Neural progenitor cell (in vitro differentiated cells): ENCODE data around the gene GEMIN5. TPM values are rescaled to one million over a fixed set of nuclear protein-coding genes. Genes with fewer than 3 reads are reported as not detected.
A peak's percentile ranks its signal among the peaks of the same experiment; 100 is the strongest.

ENCODE experiments used
- DNase-seq: peaks from one replicate; pipeline ENCODE4 v3.0.0-alpha.2; 2016; ENCODE audit warnings: low spot score
- H2AFZ ChIP-seq: fragments of 200-600 bp; sonication (generic); replicated peaks from 2 replicates; pipeline ENCODE4 v1.6.1; 2016; ENCODE audit warnings: antibody characterized with exemption
- H3F3A ChIP-seq: fragments of 200-600 bp; sonication (generic); 2 replicates; pipeline ENCODE4 v1.6.1; 2016; ENCODE audit warnings: antibody characterized with exemption, low read depth
- H3K27ac ChIP-seq: fragments of 200-600 bp; sonication (generic); 2 replicates; pipeline ENCODE4 v1.5.1; 2016; ENCODE audit warnings: mild to moderate bottlenecking
- H3K27me3 ChIP-seq: fragments of 200-600 bp; sonication (generic); 2 replicates; pipeline ENCODE4 v1.6.1; 2016; ENCODE audit warnings: mild to moderate bottlenecking, moderate library complexity
- H3K36me3 ChIP-seq: fragments of 200-600 bp; sonication (generic); 2 replicates; pipeline ENCODE4 v1.5.1; 2016
- H3K4me1 ChIP-seq: fragments of 200-600 bp; sonication (generic); 2 replicates; pipeline ENCODE4 v1.6.1; 2016; ENCODE audit warnings: mixed run types
- H3K4me2 ChIP-seq: fragments of 200-600 bp; sonication (generic); 2 replicates; pipeline ENCODE4 v1.6.1; 2016
- H3K4me3 ChIP-seq: fragments of 200-600 bp; sonication (generic); 2 replicates; pipeline ENCODE4 v1.5.1; 2016
- H3K79me2 ChIP-seq: fragments of 200-600 bp; sonication (generic); 2 replicates; pipeline ENCODE4 v1.6.1; 2016; ENCODE audit warnings: low read depth
- H3K9ac ChIP-seq: fragments of 200-600 bp; sonication (generic); 2 replicates; pipeline ENCODE4 v1.6.1; 2016
- H3K9me3 ChIP-seq: fragments of 200-600 bp; sonication (generic); 2 replicates; pipeline ENCODE4 v1.5.1; 2016; ENCODE audit warnings: low read depth
- H4K20me1 ChIP-seq: fragments of 200-600 bp; sonication (generic); 2 replicates; pipeline ENCODE4 v1.6.1; 2016; ENCODE audit warnings: low read depth
- H3K27ac Mint-ChIP-seq: 3 replicates; pipeline ENCODE4 v1.8.0; 2021; ENCODE audit warnings: mixed read lengths
- H3K27me3 Mint-ChIP-seq: 2 replicates; pipeline ENCODE4 v1.8.0; 2022; ENCODE audit warnings: low read depth, mild to moderate bottlenecking, inconsistent platforms, moderate library complexity, mixed read lengths; ENCODE audit not compliant: insufficient read depth
- H3K36me3 Mint-ChIP-seq: 3 replicates; pipeline ENCODE4 v1.8.0; 2021; ENCODE audit warnings: mixed read lengths
- H3K4me1 Mint-ChIP-seq: 3 replicates; pipeline ENCODE4 v1.8.0; 2021; ENCODE audit warnings: mixed read lengths
- H3K4me3 Mint-ChIP-seq: 3 replicates; pipeline ENCODE4 v1.8.0; 2021; ENCODE audit warnings: mild to moderate bottlenecking, moderate library complexity, mixed read lengths
- H3K9me3 Mint-ChIP-seq: 3 replicates; pipeline ENCODE4 v1.8.0; 2020; ENCODE audit warnings: mixed read lengths
- CTCF ChIP-seq: fragments of 200-600 bp; sonication (generic); IDR thresholded peaks from 2 replicates; pipeline ENCODE4 v1.5.1; 2017; ENCODE audit warnings: antibody characterized with exemption, mild to moderate bottlenecking
- EZH2 ChIP-seq: fragments of 200-600 bp; sonication (generic); IDR thresholded peaks from 2 replicates; pipeline ENCODE4 v1.6.1; 2017; ENCODE audit warnings: antibody characterized with exemption, mild to moderate bottlenecking, moderate library complexity
- EZH2phosphoT487 ChIP-seq: fragments of 200-600 bp; sonication (generic); IDR thresholded peaks from 2 replicates; pipeline ENCODE4 v1.6.1; 2017; ENCODE audit warnings: antibody characterized with exemption
- total RNA-seq: library from RNA; depleted of rRNA; stranded (reverse); fragments of >200 nt; gene quantifications from 2 replicates; pipeline ENCODE4 v1.2.3, GENCODE V29; 2015; ENCODE audit warnings: low replicate concordance

GEMIN5 gene
- total RNA-seq, 1 donor from 2014 or later, result 18.5 TPM

GRCh38 chr5:154868702-154869101 is 69.3 kb downstream of the GEMIN5 start:
- H3K27ac ChIP-seq, result no peak overlapping the region
- peaks cover 14% of the 10 kb centered on the region for H3K36me3 ChIP-seq
- H2AFZ ChIP-seq, result no peak overlapping the region
- Mint-ChIP-seq H3K4me3 (no peak overlapping the region), H3K27ac (no peak overlapping the region), H3K9me3 (no peaks in the 10 kb centered on the region), H3K27me3 (no peaks in the 10 kb centered on the region), H3K36me3 (peaks cover 39% of the 10 kb centered on the region), H3K4me1 (no peaks in the 10 kb centered on the region)
- DNase-seq, result no peak
- TF ChIP-seq CTCF, result peak; percentile 10
- TF ChIP-seq EZH2, result no peak
- no peak for TF ChIP-seq EZH2phosphoT487
- no peaks in the 10 kb centered on the region for H3K27me3 ChIP-seq
- H3K9me3 ChIP-seq, result no peaks in the 10 kb centered on the region
- H3K9ac ChIP-seq, result no peak overlapping the region
- H3K4me3 ChIP-seq, result no peak overlapping the region
- peaks cover 46% of the 10 kb centered on the region for H3K79me2 ChIP-seq
- no peaks in the 10 kb centered on the region for H3K4me1 ChIP-seq
- no peak overlapping the region for H3K4me2 ChIP-seq
- H3F3A ChIP-seq, result no peaks in the 10 kb centered on the region
- H4K20me1 ChIP-seq, result no peaks in the 10 kb centered on the region

GRCh38 chr5:154866841-154867240 is 71.2 kb downstream of the GEMIN5 start:
- H4K20me1 ChIP-seq, result no peaks in the 10 kb centered on the region
- no peak overlapping the region for H3K27ac Mint-ChIP-seq
- H3K9ac ChIP-seq, result no peak overlapping the region
- no peaks in the 10 kb centered on the region for H3K27me3 Mint-ChIP-seq
- H3K4me3 ChIP-seq, result no peak overlapping the region
- H3K36me3 ChIP-seq, result peaks cover 10% of the 10 kb centered on the region
- DNase-seq, result no peak
- peaks cover 42% of the 10 kb centered on the region for H3K36me3 Mint-ChIP-seq
- peaks cover 65% of the 10 kb centered on the region for H3K79me2 ChIP-seq
- no peaks in the 10 kb centered on the region for H3K4me1 Mint-ChIP-seq
- H3K27ac ChIP-seq, result no peak overlapping the region
- no peak overlapping the region for H2AFZ ChIP-seq
- no peaks in the 10 kb centered on the region for H3K9me3 ChIP-seq
- H3K4me3 Mint-ChIP-seq, result no peak overlapping the region
- H3K27me3 ChIP-seq, result no peaks in the 10 kb centered on the region
- H3K4me1 ChIP-seq, result no peaks in the 10 kb centered on the region
- no peaks in the 10 kb centered on the region for H3F3A ChIP-seq
- TF ChIP-seq EZH2 (no peak), CTCF (no peak), EZH2phosphoT487 (no peak)
- no peaks in the 10 kb centered on the region for H3K9me3 Mint-ChIP-seq
- H3K4me2 ChIP-seq, result no peak overlapping the region

- H3K36me3 ChIP-seq, result peaks cover 7% of the 10 kb centered on the region
- no peaks in the 10 kb centered on the region for H3F3A ChIP-seq
- Mint-ChIP-seq H3K27ac (no peak overlapping the region), H3K4me1 (peaks cover 5% of the 10 kb centered on the region), H3K4me3 (no peak overlapping the region), H3K27me3 (no peaks in the 10 kb centered on the region), H3K36me3 (peaks cover 34% of the 10 kb centered on the region), H3K9me3 (no peaks in the 10 kb centered on the region)
- H3K4me2 ChIP-seq, result no peak overlapping the region
- H3K9ac ChIP-seq, result no peak overlapping the region
- no peak for DNase-seq
- no peaks in the 10 kb centered on the region for H3K9me3 ChIP-seq
- peaks cover 9% of the 10 kb centered on the region for H4K20me1 ChIP-seq
- H3K79me2 ChIP-seq, result peaks cover 74% of the 10 kb centered on the region
- H3K4me3 ChIP-seq, result no peak overlapping the region
- H3K27ac ChIP-seq, result no peak overlapping the region
- H2AFZ ChIP-seq, result no peak overlapping the region
- H3K27me3 ChIP-seq, result no peaks in the 10 kb centered on the region
- no peaks in the 10 kb centered on the region for H3K4me1 ChIP-seq
- TF ChIP-seq EZH2phosphoT487, result no peak
- TF ChIP-seq CTCF, result no peak
- TF ChIP-seq EZH2, result no peak
These were observed 72.4 kb downstream of the GEMIN5 start for GRCh38 chr5:154865466-154866184.
